Lower lobe of right lung (tissue), 2 donors: ENCODE data around the gene ZNF431. TPM values are rescaled to one million over a fixed set of nuclear protein-coding genes. Genes with fewer than 3 reads are reported as not detected.
"Not testable (repeated sequence)": the region's sequence is repeated elsewhere in the genome, so short reads cannot be mapped to it uniquely, and the experiment has no call there.

Experiments used
- ATAC-seq, 2 donors: fragments of 200-7000 bp; cut with Tn5 transposase; one replicate each; pipeline ENCODE4 v1.9.1; 2020 to 2022; ENCODE audit warnings: mild to moderate bottlenecking in 2 of 2, moderate library complexity in 2 of 2
- DNase-seq: peaks from one replicate; pipeline ENCODE4 v3.0.0-alpha.2; 2020
- H3K27ac ChIP-seq: fragments of 200-600 bp; one replicate; pipeline ENCODE4 v1.8.0; 2022
- H3K27me3 ChIP-seq: fragments of 200-600 bp; one replicate; pipeline ENCODE4 v1.8.0; 2022; ENCODE audit warnings: low read depth
- H3K36me3 ChIP-seq: fragments of 200-600 bp; one replicate; pipeline ENCODE4 v1.8.0; 2022; ENCODE audit warnings: mild to moderate bottlenecking
- H3K4me1 ChIP-seq: fragments of 200-600 bp; one replicate; pipeline ENCODE4 v1.8.0; 2022
- H3K4me3 ChIP-seq: fragments of 200-600 bp; one replicate; pipeline ENCODE4 v1.8.0; 2022; ENCODE audit warnings: mild to moderate bottlenecking
- H3K9me3 ChIP-seq: fragments of 200-600 bp; one replicate; pipeline ENCODE4 v1.8.0; 2022
- CTCF ChIP-seq: fragments of 200-600 bp; IDR thresholded peaks from one replicate; pipeline ENCODE4 v1.8.0; 2022; ENCODE audit warnings: antibody characterized with exemption, mild to moderate bottlenecking
- intact Hi-C: fragments of 100-400 bp; cut with DNase I; formaldehyde crosslinking; loops from one replicate; pipeline ENCODE4 v1.11.0; 2022
- total RNA-seq: library from RNA; stranded (reverse); fragmentation: NEBNext Ultra II Directional; extraction: Animal tissue kit (Norgen Biotek cat#: 25700); gene quantifications from one replicate; pipeline ENCODE4 v1.2.1, GENCODE V29; 2021
- donor health status: DM: no; HTN: yes; CAD: no; lungs with severe emphysema.

ZNF431 gene
- total RNA-seq, 1 donor from 2014 or later, result 30.5 TPM

DNA sequence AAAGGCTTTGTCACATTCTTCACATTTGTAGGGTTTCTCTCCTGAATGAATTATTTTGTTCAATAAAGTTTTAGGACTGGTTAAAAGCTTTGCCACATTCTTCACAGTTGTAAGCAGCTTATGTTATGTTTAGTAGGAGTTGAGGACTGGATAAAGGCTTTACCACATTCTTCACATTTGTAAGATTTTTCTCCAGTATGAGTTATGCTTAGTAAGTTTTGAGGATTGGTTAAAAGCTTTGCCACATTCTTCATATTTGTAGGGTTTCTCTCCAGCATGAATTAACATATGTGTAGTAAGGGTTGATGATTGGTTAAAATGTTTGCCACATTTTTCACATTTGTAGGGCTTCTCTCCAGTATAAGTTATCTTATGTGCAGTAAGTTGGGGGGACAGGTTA lies 79.9 kb downstream of the ZNF431 start:
- Histone ChIP-seq H3K27me3 (no peaks in the 10 kb centered on the region), H3K4me1 (no peaks in the 10 kb centered on the region), H3K4me3 (no peak overlapping the region), H3K36me3 (no peaks in the 10 kb centered on the region), H3K27ac (no peak overlapping the region), H3K9me3 (no peaks in the 10 kb centered on the region)
- intact Hi-C loops, result no loop called here
- TF ChIP-seq CTCF, result no peak
- DNase-seq (no peak), ATAC-seq (peak in 1 of 2 donors; percentile 48)

- H3K27me3 ChIP-seq, intact Hi-C loops, ATAC-seq, H3K4me1 ChIP-seq, H3K27ac ChIP-seq, DNase-seq, H3K4me3 ChIP-seq, H3K36me3 ChIP-seq: not testable (repeated sequence)
- H3K9me3 ChIP-seq, result peaks cover 19% of the 10 kb centered on the region
Observed at GRCh38 chr19:21229938-21230337, 88.1 kb downstream of the ZNF431 start.

- Histone ChIP-seq H3K36me3 (no peaks in the 10 kb centered on the region), H3K27me3 (no peaks in the 10 kb centered on the region), H3K9me3 (peaks cover 19% of the 10 kb centered on the region), H3K4me3 (no peak overlapping the region), H3K27ac (no peak overlapping the region), H3K4me1 (no peaks in the 10 kb centered on the region)
- DNase-seq (no peak), ATAC-seq (no peak)
- intact Hi-C loops, result no loop called here
- TF ChIP-seq CTCF, result no peak
Observed at GRCh38 chr19:21233691-21234090, 91.9 kb downstream of the ZNF431 start.

DNA sequence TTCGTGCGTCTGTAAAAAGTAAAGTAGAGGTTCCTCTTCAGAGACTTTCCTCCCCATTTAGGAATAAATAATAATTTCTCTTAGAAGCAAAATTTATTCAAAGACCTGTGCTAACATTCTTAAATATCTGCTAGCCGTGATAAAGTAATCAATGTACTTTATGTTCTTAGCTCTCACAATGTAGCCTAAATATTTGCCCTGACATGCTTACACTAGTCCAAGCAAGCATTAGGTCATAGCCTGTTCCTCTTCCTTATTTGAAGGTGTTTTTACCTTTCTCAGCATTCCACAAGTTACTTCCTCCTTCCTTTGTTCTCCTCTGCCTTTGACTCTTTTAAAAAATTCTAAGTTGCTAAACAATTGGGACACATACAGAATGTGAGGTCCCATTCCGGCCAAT lies 94.9 kb downstream of the ZNF431 start:
- H3K4me3 ChIP-seq, DNase-seq, H3K9me3 ChIP-seq, ATAC-seq, intact Hi-C loops, H3K27ac ChIP-seq, H3K27me3 ChIP-seq, H3K36me3 ChIP-seq, H3K4me1 ChIP-seq: not testable (repeated sequence)

- H3K27me3 ChIP-seq, result no peaks in the 10 kb centered on the region
- H3K36me3 ChIP-seq, result no peaks in the 10 kb centered on the region
- ATAC-seq, result no peak
- intact Hi-C loops, result no loop called here
- H3K4me3 ChIP-seq, result no peak overlapping the region
- H3K9me3 ChIP-seq, result no peaks in the 10 kb centered on the region
- H3K4me1 ChIP-seq, result no peaks in the 10 kb centered on the region
- no peak for DNase-seq
- no peak overlapping the region for H3K27ac ChIP-seq
- no peak for TF ChIP-seq CTCF
Observed at GRCh38 chr19:21238670-21239069, 96.8 kb downstream of the ZNF431 start.

Other genes starting within 250 kb of the ZNF431 start
- 4.2 TPM for gene ZNF85, start 218.8 kb upstream of the ZNF431 start, total RNA-seq
- gene ZNF430, start 121.4 kb upstream of the ZNF431 start, total RNA-seq, result 17.8 TPM
- gene ZNF714, start 59.8 kb upstream of the ZNF431 start, total RNA-seq, result 7.3 TPM
- 17.0 TPM for gene ZNF708, start 187.4 kb downstream of the ZNF431 start, total RNA-seq
- gene ZNF738, start 217.0 kb downstream of the ZNF431 start, total RNA-seq, result 5.7 TPM